ENCODE results near the gene NR5A2. TPM values are rescaled to one million over a fixed set of nuclear protein-coding genes. Genes with fewer than 3 reads are reported as not detected.
A peak's percentile ranks its signal among the peaks of the same experiment; 100 is the strongest.

The NR5A2 gene
- total and polyA plus RNA-seq, 10 donors, result 0.02 to 0.63 (median 0.10) TPM; not detected in 3

- TF ChIP-seq CTCF (IDR thresholded peaks at IDR 0.05 in 8 of 11, conservative IDR thresholded peaks at IDR 0.05 in 3 of 11), result no peak
- TF ChIP-seq POLR2A (IDR thresholded peaks at IDR 0.05), result no peak
- no peak for TF ChIP-seq POLR2AphosphoS5 (IDR thresholded peaks at IDR 0.05)
- Histone ChIP-seq H3K4me1 (peaks cover 0 to 17% (median 15%) of the 10 kb centered on the region in 6 donors), H3K27ac (no peak overlapping the region), H3K9me3 (no peaks in the 10 kb centered on the region), H3K4me3 (peak overlapping the region; percentile 29 to 74 (median 41)), H3K27me3 (replicated peaks in 1 of 7) (peaks cover 2 to 94% (median 55%) of the 10 kb centered on the region in 7 donors), H3K36me3 (no peaks in the 10 kb centered on the region)
- 13 to 23% (median 17%) methylated on average over 2 of the region's 2 CpGs for WGBS, 5 donors
- DNase-seq, result no peak
- intact Hi-C loops (cut with DNase I; ENCODE audit: low total_unique reads), result no loop called here
Observed at GRCh38 chr1:200028586-200029034, 1.1 kb downstream of the NR5A2 start.

- peak; percentile 35 to 62 (median 60) for TF ChIP-seq POLR2AphosphoS5 (IDR thresholded peaks at IDR 0.05)
- TF ChIP-seq CTCF (IDR thresholded peaks at IDR 0.05 in 8 of 11, conservative IDR thresholded peaks at IDR 0.05 in 3 of 11), result no peak
- TF ChIP-seq POLR2A (IDR thresholded peaks at IDR 0.05), result no peak
- intact Hi-C loops (cut with DNase I; ENCODE audit: low total_unique reads), result no loop called here
- WGBS, 5 donors, result 2 to 5% (median 3%) methylated on average over 57 to 65 of the region's 65 CpGs
- Histone ChIP-seq H3K27me3 (replicated peaks in 1 of 7) (peaks cover 2 to 94% (median 61%) of the 10 kb centered on the region in 7 donors), H3K36me3 (no peaks in the 10 kb centered on the region), H3K27ac (no peak overlapping the region), H3K4me3 (peak overlapping the region; percentile 29 to 74 (median 41)), H3K4me1 (peaks cover 0 to 20% (median 15%) of the 10 kb centered on the region in 6 donors), H3K9me3 (no peaks in the 10 kb centered on the region)
- DNase-seq, result peak; percentile 81
Observed at GRCh38 chr1:200029035-200029821, 1.7 kb downstream of the NR5A2 start.

GRCh38 chr1:200029822-200030152 is 2.3 kb downstream of the NR5A2 start:
- Histone ChIP-seq H3K27me3 (replicated peaks in 1 of 7) (peaks cover 2 to 98% (median 67%) of the 10 kb centered on the region in 7 donors), H3K9me3 (no peaks in the 10 kb centered on the region), H3K4me3 (peak overlapping the region in 6 of 8 donors; percentile 29 to 74 (median 41)), H3K4me1 (peaks cover 0 to 25% (median 18%) of the 10 kb centered on the region in 6 donors), H3K27ac (no peak overlapping the region), H3K36me3 (no peaks in the 10 kb centered on the region)
- TF ChIP-seq POLR2A (IDR thresholded peaks at IDR 0.05) (no peak), CTCF (IDR thresholded peaks at IDR 0.05 in 8 of 11, conservative IDR thresholded peaks at IDR 0.05 in 3 of 11) (no peak), POLR2AphosphoS5 (IDR thresholded peaks at IDR 0.05) (no peak)
- no peak for DNase-seq
- 24 to 37% (median 30%) methylated on average over 13 of the region's 13 CpGs for WGBS, 5 donors
- intact Hi-C loops (cut with DNase I; ENCODE audit: low total_unique reads), result no loop called here

GRCh38 chr1:200030791-200031190 is 3.3 kb downstream of the NR5A2 start:
- no peak for TF ChIP-seq POLR2A (IDR thresholded peaks at IDR 0.05)
- TF ChIP-seq POLR2AphosphoS5 (IDR thresholded peaks at IDR 0.05), result no peak
- no peak for TF ChIP-seq CTCF (IDR thresholded peaks at IDR 0.05 in 8 of 11, conservative IDR thresholded peaks at IDR 0.05 in 3 of 11)
- no peak overlapping the region for H3K4me3 ChIP-seq
- peaks cover 0 to 35% (median 28%) of the 10 kb centered on the region in 6 donors for H3K4me1 ChIP-seq
- intact Hi-C loops (cut with DNase I; ENCODE audit: low total_unique reads), result no loop called here
- H3K27me3 ChIP-seq (replicated peaks in 1 of 7), result peaks cover 2 to 100% (median 77%) of the 10 kb centered on the region in 7 donors
- 34 to 84% (median 83%) methylated on average over 4 of the region's 4 CpGs for WGBS, 5 donors
- no peak overlapping the region for H3K27ac ChIP-seq
- no peaks in the 10 kb centered on the region for H3K36me3 ChIP-seq
- no peaks in the 10 kb centered on the region for H3K9me3 ChIP-seq
- DNase-seq, result no peak
